Adrenal gland (tissue), 12 donors: Measurements from ENCODE around the gene PSMG2. TPM values are rescaled to one million over a fixed set of nuclear protein-coding genes. Genes with fewer than 3 reads are reported as not detected.
"Not testable (repeated sequence)": the region's sequence is repeated elsewhere in the genome, so short reads cannot be mapped to it uniquely, and the experiment has no call there.

ENCODE experiments used
- DNase-seq, 7 donors: peaks; one replicate each; pipeline ENCODE4 v3.0.0-alpha.2; 2019 to 2020
- H3K27ac ChIP-seq, 5 donors: fragments of 200-600 bp; sonication (generic) in 4 of 5; 1 replicate in 3 of 5; 2 replicates in 2 of 5; pipeline versions ENCODE4 v1.5.1 to v1.8.0; 2016 to 2020; ENCODE audit warnings: mild to moderate bottlenecking in 1 of 5
- H3K27me3 ChIP-seq: fragments of 200-600 bp; 2 replicates; pipeline ENCODE4 v1.8.0; 2021
- H3K36me3 ChIP-seq, 2 donors: fragments of 200-600 bp; replicated peaks in 1 of 2; 1 replicate in 1 of 2; 2 replicates in 1 of 2; pipeline versions ENCODE4 v1.5.1 to v1.8.0; 2018 to 2022
- H3K4me1 ChIP-seq, 2 donors: fragments of 200-600 bp; replicated peaks in 1 of 2; 1 replicate in 1 of 2; 2 replicates in 1 of 2; pipeline versions ENCODE4 v1.5.1 to v1.8.0; 2018 to 2021
- H3K4me3 ChIP-seq, 4 donors: fragments of 200-600 bp; sonication (generic) in 3 of 4; one replicate each; pipeline ENCODE4 v1.5.1; 2016 to 2018
- H3K9me3 ChIP-seq, 3 donors: fragments of 200-600 bp; sonication (generic) in 1 of 3; replicated peaks in 1 of 3; 1 replicate in 2 of 3; 2 replicates in 1 of 3; pipeline versions ENCODE4 v1.5.1 to v1.8.0; 2016 to 2021
- CTCF ChIP-seq, 6 experiments: fragments of 450-650 bp in 4 of 6; fragments of 200-600 bp in 2 of 6; sonication (generic) in 1 of 6; IDR thresholded peaks; 1 replicate in 5 of 6; 2 replicates in 1 of 6; pipeline versions ENCODE4 v1.5.1 to v1.8.0; 2016 to 2021; ENCODE audit warnings: antibody characterized with exemption in 6 of 6, mild to moderate bottlenecking in 2 of 6, moderate library complexity in 1 of 6
- POLR2A ChIP-seq, 2 donors: fragments of 450-650 bp; IDR thresholded peaks; one replicate each; pipeline ENCODE4 v1.6.1; 2017; ENCODE audit warnings: antibody characterized with exemption in 2 of 2, mild to moderate bottlenecking in 2 of 2, moderate library complexity in 1 of 2
- WGBS, 4 donors: extraction: QIAGEN DNeasy Blood & Tissue Kit in 2 of 4; methylation state at CpG; one replicate each; pipeline versions ENCODE4 v1.1.5 to v1.1.7; 2013 to 2017; 5-methylcytosine and 5-hydroxymethylcytosine counted together
- intact Hi-C, 2 donors: fragments of 100-400 bp; cut with DNase I; formaldehyde crosslinking; loops; one replicate each; pipeline versions ENCODE4 v1.14.1 to v1.15.0; 2022 to 2023
- polyA plus RNA-seq, 3 donors: library from polyadenylated mRNA; stranded (reverse); fragments of 200-250 nt in 2 of 3; fragments of 350-450 nt in 1 of 3; fragmentation: Illumina TruSeq in 1 of 3; extraction: RNeasy Lipid Tissue Mini Kit (QIAGEN cat#74804) in 1 of 3; gene quantifications; one replicate each; pipeline ENCODE4 v1.2.3, GENCODE V29; 2013 to 2014
- total RNA-seq, 9 donors: library from RNA; depleted of rRNA in 4 of 9; stranded (reverse); fragments of >200 nt in 4 of 9; fragments of 120-200 nt in 1 of 9; fragmentation: NEBNext Ultra II Directional in 1 of 9; extraction: Animal tissue kit (Norgen Biotek cat#: 25700) in 1 of 9; gene quantifications; one replicate each; pipeline versions ENCODE4 v1.1.0 to v1.2.4, GENCODE V29; 2013 to 2023
- donor health status: healthy with polysubstance abuse.
- donor health status: Bipolar disorder and iron deficiency.
- donor health status: DM: yes; HTN: yes; CAD: no.
- donor health status: DM: no; HTN: no; CAD: no.
- donor health status: DM: no; HTN: no; CAD: no.
- donor health status: DM: yes; HTN: yes; CAD: no.

Gene PSMG2
- total and polyA plus RNA-seq, 12 donors = 54.9 to 99.9 (median 86.0) TPM

- Histone ChIP-seq H3K36me3 (no peaks in the 10 kb centered on the region), H3K4me1 (peaks cover 0 to 7% of the 10 kb centered on the region in 2 donors), H3K27ac (no peak overlapping the region), H3K27me3 (no peaks in the 10 kb centered on the region), H3K4me3 (no peak overlapping the region), H3K9me3 (no peaks in the 10 kb centered on the region)
- DNase-seq = no peak
- 85 to 91% (median 87%) methylated on average over 6 of the region's 6 CpGs for WGBS, 4 donors
- intact Hi-C loops = no loop called here
- TF ChIP-seq POLR2A (IDR thresholded peaks at IDR 0.05) = no peak
- no peak for TF ChIP-seq CTCF (IDR thresholded peaks at IDR 0.05)
Observed at GRCh38 chr18:12754511-12754910, 51.7 kb downstream of the PSMG2 start.

DNA sequence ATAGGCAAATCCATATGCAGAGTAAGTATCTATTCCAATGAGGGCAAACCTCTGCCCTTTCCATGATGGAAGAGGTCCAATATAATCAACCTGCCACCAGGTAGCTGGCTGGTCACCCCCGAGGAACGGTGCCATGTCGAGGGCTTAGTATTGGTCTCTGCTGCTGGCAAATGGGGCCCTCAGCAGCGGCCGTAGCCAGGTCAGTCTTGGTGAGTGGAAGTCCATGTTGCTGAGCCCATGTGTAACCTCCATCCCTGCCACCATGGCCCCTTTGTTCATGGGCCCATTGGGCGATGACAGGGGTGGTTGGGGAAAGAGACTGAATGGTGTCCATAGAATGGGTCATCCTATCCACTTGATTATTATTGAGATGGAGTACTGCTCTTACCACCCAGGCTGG lies 52.8 kb downstream of the PSMG2 start:
- H3K27ac ChIP-seq, H3K9me3 ChIP-seq, H3K4me1 ChIP-seq, H3K27me3 ChIP-seq, intact Hi-C loops, H3K4me3 ChIP-seq, H3K36me3 ChIP-seq, DNase-seq: not testable (repeated sequence)
- WGBS, 4 donors = 87 to 100% (median 95%) methylated on average over 3 to 6 of the region's 6 CpGs

DNA sequence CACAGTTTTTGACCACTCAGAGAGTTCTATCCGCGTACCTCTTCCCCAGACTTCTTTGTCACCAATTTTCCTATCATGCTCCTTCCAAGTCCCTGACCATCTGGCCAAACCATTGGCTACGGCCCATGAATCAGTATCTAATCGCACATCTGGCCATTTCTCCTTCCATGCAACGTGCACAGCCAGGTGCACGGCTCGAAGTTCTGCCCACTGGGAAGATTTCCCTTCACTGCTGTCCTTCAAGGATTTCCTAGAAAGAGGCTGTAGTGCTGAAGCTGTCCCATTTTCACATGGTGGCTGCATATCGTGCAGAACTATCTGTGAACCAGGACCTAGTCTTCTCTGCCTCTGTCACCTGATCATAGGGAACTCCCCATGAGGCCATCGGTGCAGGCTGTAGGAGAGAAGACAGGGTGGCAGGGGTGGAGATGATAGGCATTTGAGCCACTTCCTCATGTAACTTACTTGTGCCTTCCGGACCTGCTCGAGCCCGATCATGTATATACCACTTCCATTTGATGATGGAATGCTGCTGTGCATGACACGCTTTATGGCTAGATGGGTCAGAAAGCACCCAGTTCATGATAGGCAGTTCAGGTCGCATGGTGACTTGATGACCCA lies 53.9 kb downstream of the PSMG2 start:
- H3K27ac ChIP-seq, H3K4me1 ChIP-seq, intact Hi-C loops, H3K4me3 ChIP-seq, H3K9me3 ChIP-seq, H3K36me3 ChIP-seq, H3K27me3 ChIP-seq, DNase-seq: not testable (repeated sequence)
- WGBS, 4 donors = 84 to 89% (median 87%) methylated on average over 14 of the region's 14 CpGs

DNA sequence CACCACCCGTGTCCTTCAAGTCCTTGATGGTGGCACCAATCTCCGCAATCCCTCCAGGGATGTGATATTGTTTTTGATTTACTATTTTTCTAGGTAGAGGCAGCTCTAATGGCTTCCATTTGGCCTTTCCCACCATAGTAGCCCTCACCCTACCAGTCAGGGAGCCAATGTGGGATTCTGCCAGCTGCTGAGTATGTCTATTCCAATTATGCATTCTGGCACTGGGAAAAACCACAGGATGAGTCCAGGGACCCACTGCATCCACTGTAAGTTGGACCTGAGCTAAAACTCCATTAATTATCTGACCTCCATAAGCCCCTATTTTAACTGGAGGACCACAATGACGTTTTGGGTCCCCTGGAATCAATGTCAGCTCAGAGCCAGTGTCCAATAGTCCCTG lies 55.7 kb downstream of the PSMG2 start:
- H3K4me3 ChIP-seq, H3K36me3 ChIP-seq, H3K27me3 ChIP-seq, H3K4me1 ChIP-seq, H3K9me3 ChIP-seq, H3K27ac ChIP-seq, DNase-seq, intact Hi-C loops: not testable (repeated sequence)
- WGBS, 4 donors = 75 to 85% (median 83%) methylated on average over 3 of the region's 3 CpGs

DNA sequence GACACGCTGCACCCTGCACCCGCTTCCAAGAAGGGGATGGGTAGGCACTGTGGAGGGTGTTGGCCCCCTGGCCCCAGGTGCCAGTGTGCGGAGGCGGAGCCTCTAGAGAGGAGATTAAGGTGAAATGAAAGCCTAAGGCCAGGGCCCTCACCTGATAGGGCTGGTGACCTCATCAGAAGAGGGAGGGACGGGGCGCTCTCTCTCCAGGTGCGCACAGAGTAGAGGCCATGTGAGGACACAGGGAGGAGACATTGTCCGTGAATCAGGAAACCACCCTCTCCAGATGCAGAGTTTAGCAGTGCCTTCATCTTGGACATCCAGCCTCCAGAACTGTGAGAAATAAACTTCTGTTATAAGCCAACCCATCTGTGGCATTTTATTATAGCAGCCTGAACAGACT lies 62.3 kb downstream of the PSMG2 start:
- Histone ChIP-seq H3K9me3 (no peaks in the 10 kb centered on the region), H3K4me1 (no peaks in the 10 kb centered on the region), H3K27me3 (no peaks in the 10 kb centered on the region), H3K4me3 (no peak overlapping the region), H3K36me3 (no peaks in the 10 kb centered on the region), H3K27ac (no peak overlapping the region)
- intact Hi-C loops = no loop called here
- WGBS, 4 donors = 82 to 95% (median 85%) methylated on average over 8 of the region's 8 CpGs
- TF ChIP-seq POLR2A (IDR thresholded peaks at IDR 0.05) = no peak
- no peak for TF ChIP-seq CTCF (IDR thresholded peaks at IDR 0.05)
- DNase-seq = no peak

DNA sequence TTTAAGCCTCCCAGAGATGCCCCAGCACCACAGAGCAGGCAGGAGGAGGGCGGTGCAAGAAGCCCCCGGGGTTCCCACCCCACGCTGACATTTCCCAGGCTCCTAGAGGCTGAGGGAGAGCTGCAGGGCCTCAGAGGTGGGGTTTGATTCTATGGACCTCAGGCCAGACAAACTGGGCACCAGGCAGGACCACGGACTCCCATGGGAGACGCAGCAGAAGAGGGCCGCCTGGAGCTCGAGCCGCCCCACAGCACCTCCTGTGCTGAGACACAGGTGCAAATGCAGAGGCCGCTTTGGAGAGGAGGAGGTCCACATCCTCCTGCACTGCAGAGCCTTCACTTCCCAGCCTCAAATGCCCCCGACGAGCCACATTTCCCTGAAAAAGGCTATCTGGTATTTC lies 62.7 kb downstream of the PSMG2 start:
- DNase-seq = no peak
- H3K27me3 ChIP-seq = no peaks in the 10 kb centered on the region
- TF ChIP-seq CTCF (IDR thresholded peaks at IDR 0.05) (no peak), POLR2A (IDR thresholded peaks at IDR 0.05) (no peak)
- no peak overlapping the region for H3K4me3 ChIP-seq
- no peaks in the 10 kb centered on the region for H3K4me1 ChIP-seq
- H3K27ac ChIP-seq = no peak overlapping the region
- intact Hi-C loops = no loop called here
- H3K36me3 ChIP-seq = no peaks in the 10 kb centered on the region
- H3K9me3 ChIP-seq = no peaks in the 10 kb centered on the region
- WGBS, 4 donors = 86 to 93% (median 90%) methylated on average over 5 to 11 of the region's 11 CpGs
